Activated CD4-positive, alpha-beta T cell treated with anti-CD3 and anti-CD28 coated beads, Interleukin-2, amount 50 U/mL, for 48 hours (primary cell): Measurements from ENCODE around the gene SIRT3.

ENCODE experiments used
- DNase-seq, 2 experiments: peaks; one replicate each; pipeline ENCODE4 v3.0.0-alpha.2; 2020

Gene SIRT3

GRCh38 chr11:235997-236773, at the start of gene SIRT3:
Gene SIRT3 (minus strand): TSS chr11:236342. CDS start chr11:236328, 14 bp downstream.
- peak; percentile 76 to 78 for DNase-seq

- no peak for DNase-seq
Measured at GRCh38 chr11:285894-286220, 49.7 kb upstream of the SIRT3 start.

- DNase-seq, result no peak
Measured at GRCh38 chr11:285021-285893, 49.1 kb upstream of the SIRT3 start.

GRCh38 chr11:284105-285020, 48.2 kb upstream of the SIRT3 start:
- no peak for DNase-seq

- no peak for DNase-seq
Measured at GRCh38 chr11:283405-284104, 47.4 kb upstream of the SIRT3 start.

GRCh38 chr11:282630-283360, 46.7 kb upstream of the SIRT3 start:
- no peak for DNase-seq

- DNase-seq, result no peak
Measured at GRCh38 chr11:282171-282570, 46.0 kb upstream of the SIRT3 start.

GRCh38 chr11:281486-282161, 45.5 kb upstream of the SIRT3 start:
- no peak for DNase-seq

GRCh38 chr11:280706-281485, 44.8 kb upstream of the SIRT3 start:
- peak in 1 of 2 experiments; percentile 43 for DNase-seq

GRCh38 chr11:279966-280705, 44.0 kb upstream of the SIRT3 start:
- DNase-seq, result peak in 1 of 2 experiments; percentile 44

- peak in 1 of 2 experiments; percentile 9 for DNase-seq
Measured at GRCh38 chr11:279040-279965, 43.2 kb upstream of the SIRT3 start.

- peak in 1 of 2 experiments; percentile 5 for DNase-seq
Measured at GRCh38 chr11:278001-278951, 42.1 kb upstream of the SIRT3 start, which contains the start of gene NLRP6. Gene NLRP6 (plus strand): TSS chr11:278407. CDS start chr11:278570, 163 bp downstream.

- DNase-seq, result no peak
Measured at GRCh38 chr11:276219-276618, 40.1 kb upstream of the SIRT3 start.

- no peak for DNase-seq
Measured at GRCh38 chr11:272931-273198, 36.7 kb upstream of the SIRT3 start.

GRCh38 chr11:272195-272930, 36.2 kb upstream of the SIRT3 start:
- DNase-seq, result no peak

- DNase-seq, result no peak
Measured at GRCh38 chr11:271319-271715, 35.2 kb upstream of the SIRT3 start.
